HG02571 (cell line): ENCODE measurements around the gene ARL6.
"Not testable (repeated sequence)": the region's sequence is repeated elsewhere in the genome, so short reads cannot be mapped to it uniquely, and the experiment has no call there.

Source experiments
- ATAC-seq: cut with Tn5 transposase; IDR thresholded peaks from one replicate; pipeline ENCODE4 v1.9.1; 2021; ENCODE audit warnings: mild to moderate bottlenecking, moderate library complexity; ENCODE audit not compliant: unreplicated experiment

Gene ARL6

GRCh38 chr3:97821287-97821773, 56.8 kb downstream of the ARL6 start:
- peak; percentile 47 for ATAC-seq

GRCh38 chr3:97821774-97822358, 57.3 kb downstream of the ARL6 start, which contains the start of gene CRYBG3:
CRYBG3 (plus strand) TSS chr3:97822011; CDS start chr3:97822207, 196 bp downstream.
- ATAC-seq: peak; percentile 99

- peak; percentile 29 for ATAC-seq
These were observed 57.8 kb downstream of the ARL6 start for GRCh38 chr3:97822359-97822775.

- no peak for ATAC-seq
These were observed 58.8 kb downstream of the ARL6 start for GRCh38 chr3:97823046-97824004.

GRCh38 chr3:97825101-97825500, 60.5 kb downstream of the ARL6 start:
- ATAC-seq: no peak

- no peak for ATAC-seq
These were observed 63.3 kb downstream of the ARL6 start for GRCh38 chr3:97827741-97828471.

GRCh38 chr3:97829198-97829597, 64.6 kb downstream of the ARL6 start:
- ATAC-seq: no peak

GRCh38 chr3:97830638-97831037, 66.1 kb downstream of the ARL6 start:
- ATAC-seq: no peak

GRCh38 chr3:97831140-97831539, 66.6 kb downstream of the ARL6 start:
- no peak for ATAC-seq

GRCh38 chr3:97833184-97833583, 68.6 kb downstream of the ARL6 start:
- not testable (repeated sequence) for ATAC-seq

- no peak for ATAC-seq
These were observed 71.2 kb downstream of the ARL6 start for GRCh38 chr3:97835761-97836160.

GRCh38 chr3:97838393-97838792, 73.8 kb downstream of the ARL6 start:
- ATAC-seq: no peak

- ATAC-seq: no peak
These were observed 75.4 kb downstream of the ARL6 start for GRCh38 chr3:97839944-97840343.

GRCh38 chr3:97841304-97841703, 76.7 kb downstream of the ARL6 start:
- no peak for ATAC-seq

GRCh38 chr3:97841956-97842355, 77.4 kb downstream of the ARL6 start:
- no peak for ATAC-seq

- ATAC-seq: no peak
These were observed 84.2 kb downstream of the ARL6 start for GRCh38 chr3:97848779-97849178.
